GM19035 (cell line): ENCODE measurements around the gene PAQR7.
"Not testable (repeated sequence)": the region's sequence is repeated elsewhere in the genome, so short reads cannot be mapped to it uniquely, and the experiment has no call there.

ENCODE experiments used
- ATAC-seq: cut with Tn5 transposase; IDR thresholded peaks from one replicate; pipeline ENCODE4 v1.9.1; 2021; ENCODE audit not compliant: unreplicated experiment

Gene PAQR7

GRCh38 chr1:25848531-25848930 is 27.0 kb downstream of the PAQR7 start:
- no peak for ATAC-seq

- no peak for ATAC-seq
Observed at GRCh38 chr1:25847929-25848328, 27.6 kb downstream of the PAQR7 start.

GRCh38 chr1:25845664-25846063 is 29.8 kb downstream of the PAQR7 start:
- no peak for ATAC-seq

- no peak for ATAC-seq
Observed at GRCh38 chr1:25844536-25845337, 30.8 kb downstream of the PAQR7 start.

- ATAC-seq, result no peak
Observed at GRCh38 chr1:25843483-25843882, 32.0 kb downstream of the PAQR7 start.

- ATAC-seq, result not testable (repeated sequence)
Observed at GRCh38 chr1:25839808-25840207, 35.7 kb downstream of the PAQR7 start.

- ATAC-seq, result no peak
Observed at GRCh38 chr1:25837262-25837875, 38.1 kb downstream of the PAQR7 start.

GRCh38 chr1:25836695-25837094 is 38.8 kb downstream of the PAQR7 start:
- ATAC-seq, result no peak

GRCh38 chr1:25834894-25835293 is 40.6 kb downstream of the PAQR7 start:
- ATAC-seq, result no peak

- no peak for ATAC-seq
Observed at GRCh38 chr1:25833158-25833557, 42.4 kb downstream of the PAQR7 start.

GRCh38 chr1:25832336-25833037 is 43.0 kb downstream of the PAQR7 start:
- no peak for ATAC-seq

- no peak for ATAC-seq
Observed at GRCh38 chr1:25831569-25832196, 43.8 kb downstream of the PAQR7 start.

GRCh38 chr1:25829046-25829445 is 46.5 kb downstream of the PAQR7 start:
- ATAC-seq, result no peak

- ATAC-seq, result no peak
Observed at GRCh38 chr1:25828491-25828890, 47.0 kb downstream of the PAQR7 start.

GRCh38 chr1:25826571-25826970 is 48.9 kb downstream of the PAQR7 start:
- ATAC-seq, result no peak

- ATAC-seq, result no peak
Observed at GRCh38 chr1:25825605-25826004, 49.9 kb downstream of the PAQR7 start.

- ATAC-seq, result no peak
Observed at GRCh38 chr1:25821630-25822091, 53.8 kb downstream of the PAQR7 start.

- no peak for ATAC-seq
Observed at GRCh38 chr1:25821112-25821476, 54.4 kb downstream of the PAQR7 start.

- peak; percentile 44 for ATAC-seq
Observed at GRCh38 chr1:25820247-25821111, 55.0 kb downstream of the PAQR7 start.

GRCh38 chr1:25819491-25820246 is 55.8 kb downstream of the PAQR7 start, which contains the start of gene MTFR1L:
Gene MTFR1L, plus strand, starts transcription at chr1:25819954. Its CDS starts 3,151 bp downstream, at chr1:25823105.
- peak; percentile 88 for ATAC-seq
